AML-193 (cell line): ENCODE data around the gene NT5C1A.

Experiments used
- DNase-seq, 2 experiments: peaks; one replicate each; lab custom pipeline; 2025; lab: John Stamatoyannopoulos, UW

NT5C1A gene

GRCh38 chr1:39689635-39690034, 17.7 kb upstream of the NT5C1A start:
- no peak for DNase-seq

GRCh38 chr1:39689214-39689613, 17.3 kb upstream of the NT5C1A start:
- DNase-seq = no peak

DNA sequence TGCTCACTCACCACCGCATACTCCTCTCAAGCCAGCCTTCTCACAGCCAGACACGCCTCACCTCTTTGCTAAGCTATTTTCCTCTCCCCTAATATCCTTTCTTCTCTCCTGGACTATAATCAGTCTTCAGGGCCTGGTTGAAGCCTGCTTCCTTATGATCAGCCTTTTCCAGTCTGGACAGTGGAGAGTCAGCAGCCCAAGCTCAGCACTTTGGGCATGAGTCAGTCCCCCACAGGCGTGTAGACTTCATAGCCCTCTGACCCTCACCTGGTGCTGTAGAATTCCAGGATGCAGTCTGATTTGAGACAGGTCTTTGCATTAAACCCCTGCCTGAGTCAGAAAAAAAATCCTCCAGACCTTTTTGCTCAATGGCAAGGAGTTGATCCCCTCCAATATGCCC, 16.8 kb upstream of the NT5C1A start:
- DNase-seq = no peak

- DNase-seq = no peak
Observed at GRCh38 chr1:39687243-39687642, 15.3 kb upstream of the NT5C1A start.

- no peak for DNase-seq
Observed at GRCh38 chr1:39685071-39685470, 13.2 kb upstream of the NT5C1A start.

DNA sequence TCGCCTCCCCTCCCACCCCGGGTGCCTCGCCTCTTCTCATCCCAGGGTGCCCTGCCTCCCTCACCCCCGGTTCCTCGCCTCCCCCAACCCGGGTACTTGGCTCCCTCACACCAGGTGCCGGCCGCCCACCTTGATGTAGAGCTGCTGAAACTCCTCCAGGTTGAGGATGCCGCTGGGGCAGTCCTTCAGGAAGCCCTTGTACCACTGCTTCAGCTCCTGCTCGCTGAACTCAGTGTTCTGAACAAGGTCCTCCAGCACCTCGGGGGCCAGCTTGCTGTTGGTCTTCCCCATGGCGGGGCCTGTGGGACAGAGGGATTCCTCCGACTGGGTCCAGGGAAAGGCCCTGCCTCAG, 12.4 kb upstream of the NT5C1A start:
- DNase-seq = no peak

- no peak for DNase-seq
Observed at GRCh38 chr1:39683591-39684312, 11.8 kb upstream of the NT5C1A start.

- no peak for DNase-seq
Observed at GRCh38 chr1:39681999-39682398, 10.1 kb upstream of the NT5C1A start.

DNA sequence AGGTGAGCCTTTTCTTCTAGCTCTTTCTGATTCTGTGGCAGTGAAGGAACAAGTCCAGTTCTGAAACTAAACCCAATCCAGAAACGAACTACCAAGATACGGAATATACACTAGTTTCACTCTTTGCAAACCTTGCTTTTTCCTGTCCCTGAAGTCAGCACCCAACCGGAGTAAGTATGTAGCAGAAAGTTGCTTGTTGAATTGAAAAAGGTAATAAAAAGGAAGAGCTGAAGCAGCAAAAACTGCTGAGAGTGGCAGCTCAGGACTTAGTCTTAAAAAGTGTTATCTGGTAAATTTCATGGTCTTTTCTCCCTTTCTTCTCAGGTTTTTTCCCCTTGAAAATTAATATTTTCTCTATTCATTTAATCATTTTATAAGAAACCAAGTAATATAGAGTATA, 9.4 kb upstream of the NT5C1A start:
- no peak for DNase-seq

DNA sequence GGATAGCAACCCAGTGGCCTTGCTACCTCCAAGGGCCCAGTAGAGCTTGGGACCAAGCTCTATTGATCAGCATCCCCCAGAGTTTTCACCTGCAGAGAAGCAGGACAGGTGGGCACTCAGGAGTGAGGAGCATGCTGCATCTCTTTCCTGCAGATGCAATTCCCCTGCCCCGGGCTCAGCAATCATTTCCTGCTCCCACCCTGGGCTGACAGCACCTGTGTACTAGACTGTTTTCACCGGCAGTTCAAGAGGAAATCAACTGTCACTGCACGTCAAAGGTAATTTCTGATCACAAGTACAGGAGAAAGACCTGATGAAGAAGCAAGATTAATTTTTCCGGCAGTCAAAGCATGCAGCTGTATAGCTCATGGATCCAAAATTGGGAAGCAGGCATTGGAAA, 8.8 kb upstream of the NT5C1A start:
- no peak for DNase-seq

DNA sequence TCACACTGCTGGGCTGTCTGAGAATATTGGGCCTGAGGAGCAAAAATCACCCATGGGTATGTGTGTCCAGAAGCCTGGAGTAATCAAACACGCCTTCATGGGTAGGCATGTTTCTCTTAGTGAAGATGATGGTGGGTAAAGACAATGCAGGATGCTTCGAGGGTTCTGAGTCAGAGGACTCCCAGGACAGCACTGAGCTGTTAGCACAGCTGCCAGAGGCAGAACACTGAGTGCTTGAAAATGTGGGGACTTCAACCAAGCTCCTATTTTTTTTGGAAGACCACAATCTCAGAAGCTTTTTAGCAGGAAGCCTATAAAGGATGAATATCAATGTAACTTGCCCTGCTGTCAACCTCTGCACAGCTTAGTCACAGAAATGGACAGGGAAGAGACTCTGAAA, 7.9 kb upstream of the NT5C1A start:
- no peak for DNase-seq

GRCh38 chr1:39678889-39679288, 7.0 kb upstream of the NT5C1A start:
- no peak for DNase-seq

DNA sequence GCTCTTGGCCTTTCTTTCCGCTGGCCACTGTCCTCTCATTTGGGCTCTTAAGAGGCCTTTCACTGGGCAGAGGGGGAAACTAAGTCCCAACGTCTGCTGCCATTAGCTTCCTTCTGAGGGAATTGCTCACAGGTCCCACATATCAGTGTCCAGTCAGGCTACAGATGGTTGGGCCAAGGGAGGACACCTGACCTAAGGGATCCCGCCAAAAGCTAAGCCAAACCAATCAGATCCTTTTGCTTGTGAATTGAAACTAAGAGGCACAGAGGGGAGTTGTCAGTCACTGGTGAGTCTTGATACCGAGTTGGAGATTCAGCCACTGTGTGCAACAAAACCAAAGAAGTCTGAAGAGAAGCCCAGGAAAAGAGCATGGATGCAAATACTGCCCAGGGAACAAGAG, 5.7 kb upstream of the NT5C1A start:
- DNase-seq = no peak

DNA sequence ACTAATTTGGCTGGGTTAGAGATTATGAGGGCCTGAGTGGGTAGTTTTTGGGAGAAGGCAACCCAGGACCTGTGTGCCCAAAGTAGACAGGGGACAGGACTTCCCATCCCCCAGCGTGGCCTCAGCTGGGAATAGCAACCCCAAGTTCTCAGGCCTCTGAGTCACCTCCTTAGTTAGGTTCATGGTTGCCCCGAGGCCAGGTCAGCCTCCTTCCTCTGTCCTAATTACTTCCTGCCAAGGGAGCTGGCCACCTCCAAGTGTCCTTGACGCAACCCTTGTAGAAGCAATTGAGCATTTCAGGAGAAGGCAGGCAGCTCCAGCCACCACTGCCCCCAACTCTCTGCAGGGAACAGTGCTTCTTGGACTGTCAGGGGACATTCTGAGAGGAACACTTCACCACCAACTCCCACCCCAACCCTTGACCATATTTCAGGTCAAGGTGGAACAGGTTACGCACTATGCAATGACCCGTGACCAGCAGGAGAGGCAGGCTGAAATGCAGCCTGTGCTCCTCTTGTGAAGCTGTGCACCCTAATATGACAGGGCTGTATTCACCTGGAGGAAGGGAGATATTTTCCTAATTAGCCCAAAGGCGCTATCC, 5.1 kb upstream of the NT5C1A start:
- DNase-seq = peak; percentile 68 to 75

DNA sequence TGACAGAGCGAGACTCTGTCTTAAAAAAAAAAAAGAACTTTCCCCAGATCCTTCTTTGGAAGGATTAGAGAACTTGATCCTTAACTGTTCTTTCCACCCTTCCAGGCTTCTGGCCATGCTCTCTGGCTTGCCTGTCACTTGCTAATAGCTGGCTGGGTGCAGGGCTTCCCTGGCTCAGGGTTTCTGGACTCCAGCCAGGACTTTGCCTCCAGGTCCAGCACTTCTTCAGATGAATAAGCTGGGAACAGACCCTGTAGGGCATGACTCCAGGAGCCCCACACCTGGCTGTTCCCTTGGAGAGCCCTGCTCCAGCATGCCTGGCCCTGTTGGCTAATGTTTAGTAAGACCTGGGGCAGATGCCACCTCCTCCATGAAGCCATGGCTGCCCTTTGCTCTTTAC, 3.3 kb upstream of the NT5C1A start:
- DNase-seq = no peak

GRCh38 chr1:39673215-39673614, 1.3 kb upstream of the NT5C1A start:
- no peak for DNase-seq

DNA sequence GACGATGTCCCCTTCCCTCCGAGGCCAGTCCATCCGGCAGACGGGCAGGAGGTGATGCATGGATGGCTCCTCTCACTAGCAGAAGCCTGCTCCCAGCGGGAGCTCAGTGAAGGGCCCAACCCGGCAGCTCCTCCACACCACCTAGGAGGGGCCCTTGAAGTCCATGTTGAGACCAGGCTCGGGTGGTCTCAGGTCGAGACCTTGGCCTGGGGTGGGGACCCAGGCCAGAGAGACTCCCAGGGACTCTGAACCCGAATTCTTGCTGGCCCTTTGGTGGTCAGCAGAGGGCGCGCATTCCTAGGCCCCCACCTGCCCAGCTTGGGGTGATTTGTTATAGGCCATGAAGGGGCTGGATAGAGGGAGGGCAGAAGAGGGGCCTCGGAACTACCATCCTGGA, 642 bp upstream of the NT5C1A start:
- DNase-seq = peak in 1 of 2 experiments; percentile 6

DNA sequence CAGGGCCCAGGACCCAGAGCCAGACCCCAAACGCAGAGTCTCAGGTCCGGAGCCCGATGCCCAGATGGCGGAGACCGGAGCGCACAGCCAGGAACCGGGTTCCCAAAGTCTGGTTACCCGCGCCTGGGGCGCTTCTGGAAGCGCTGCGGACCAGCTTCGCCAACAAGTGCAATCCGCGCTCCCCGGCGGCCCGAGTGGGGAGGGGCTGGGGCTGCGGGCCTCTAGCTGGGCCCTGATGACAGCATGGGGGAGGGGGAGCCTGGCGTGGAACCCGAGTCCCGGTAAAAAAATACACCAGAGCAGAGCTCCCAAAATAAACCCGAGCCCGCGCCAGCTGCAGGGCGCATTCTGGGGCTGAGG, 494 bp downstream of the NT5C1A start:
- no peak for DNase-seq

DNA sequence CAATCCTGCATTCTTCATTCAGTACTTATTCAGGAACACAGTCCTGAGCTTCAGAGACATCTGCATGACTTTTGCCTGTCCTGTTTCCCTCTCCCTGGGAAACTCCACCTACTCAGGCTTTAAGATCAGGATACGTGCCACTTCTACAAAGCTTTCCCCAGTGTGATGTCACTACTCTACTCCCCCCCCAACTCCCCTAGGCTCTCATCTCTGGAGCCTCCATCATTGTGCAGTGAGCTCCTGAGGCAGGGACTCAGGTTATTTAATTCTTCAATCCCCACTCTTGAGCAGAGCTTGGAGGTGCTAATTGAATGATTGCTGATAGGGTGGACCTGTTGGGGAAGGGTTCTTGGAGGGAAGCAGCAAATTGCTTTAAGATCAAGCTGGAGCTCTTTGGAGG, 1.2 kb downstream of the NT5C1A start:
- DNase-seq = no peak

DNA sequence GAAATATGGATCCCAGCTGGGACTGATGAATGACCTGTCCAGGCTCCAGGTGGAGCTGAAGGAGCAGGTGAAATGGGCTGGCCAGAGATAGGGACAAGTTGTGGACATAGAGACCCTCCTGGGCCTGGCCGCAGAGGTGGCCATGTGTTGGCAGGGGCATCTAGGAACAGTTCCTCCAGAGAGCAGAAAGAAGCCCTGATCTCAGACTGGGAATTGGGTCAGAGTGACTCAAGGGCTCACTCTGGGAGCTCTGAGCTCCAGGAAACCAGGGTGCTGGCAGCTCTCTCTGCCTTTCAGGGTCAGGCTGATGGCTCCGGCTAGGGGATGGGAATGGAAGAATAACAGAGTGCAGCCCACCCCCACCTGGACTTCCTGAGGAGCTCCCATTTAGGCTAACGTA, 3.0 kb downstream of the NT5C1A start:
- no peak for DNase-seq

- no peak for DNase-seq
Observed at GRCh38 chr1:39668111-39668510, 3.8 kb downstream of the NT5C1A start.

- no peak for DNase-seq
Observed at GRCh38 chr1:39666772-39667171, 5.1 kb downstream of the NT5C1A start.

- no peak for DNase-seq
Observed at GRCh38 chr1:39663559-39663958, 8.3 kb downstream of the NT5C1A start.

GRCh38 chr1:39662861-39663260, 9.0 kb downstream of the NT5C1A start:
- no peak for DNase-seq
